GM12891 (cell line): ENCODE data around the gene DOCK2.

Source experiments
- DNase-seq: peaks from one replicate; pipeline ENCODE4 v3.0.0; 2011; ENCODE audit warnings: low spot score; ENCODE audit not compliant: insufficient read length
- FAIRE-seq: peaks from 2 replicates; lab custom pipeline; 2011; peaks lifted over from hg19 to GRCh38; lab: Jason Lieb, UNC
- PAX5 ChIP-seq: IDR thresholded peaks from 2 replicates; pipeline ENCODE4 v1.6.1; 2011; ENCODE audit warnings: low read length, moderate library complexity, mild to moderate bottlenecking; ENCODE audit not compliant: insufficient read depth, severe bottlenecking
- POLR2A ChIP-seq: IDR thresholded peaks from 2 replicates; pipeline ENCODE4 v1.6.1; 2011; ENCODE audit warnings: low read depth, low read length, control low read depth
- POLR2AphosphoS5 ChIP-seq: IDR thresholded peaks from 2 replicates; pipeline ENCODE4 v1.6.1; 2011; ENCODE audit warnings: low read depth, low read length, control low read depth
- POU2F2 ChIP-seq: IDR thresholded peaks from 2 replicates; pipeline ENCODE4 v1.6.1; 2011; ENCODE audit warnings: low read depth, mild to moderate bottlenecking, control low read depth, low read length, moderate library complexity
- SPI1 ChIP-seq: IDR thresholded peaks from 2 replicates; pipeline ENCODE4 v1.6.1; 2011; ENCODE audit warnings: low read depth, low read length, control low read depth
- TAF1 ChIP-seq: IDR thresholded peaks from 2 replicates; pipeline ENCODE4 v1.6.1; 2011; ENCODE audit warnings: low read depth, low read length, control low read depth

Gene DOCK2

DNA sequence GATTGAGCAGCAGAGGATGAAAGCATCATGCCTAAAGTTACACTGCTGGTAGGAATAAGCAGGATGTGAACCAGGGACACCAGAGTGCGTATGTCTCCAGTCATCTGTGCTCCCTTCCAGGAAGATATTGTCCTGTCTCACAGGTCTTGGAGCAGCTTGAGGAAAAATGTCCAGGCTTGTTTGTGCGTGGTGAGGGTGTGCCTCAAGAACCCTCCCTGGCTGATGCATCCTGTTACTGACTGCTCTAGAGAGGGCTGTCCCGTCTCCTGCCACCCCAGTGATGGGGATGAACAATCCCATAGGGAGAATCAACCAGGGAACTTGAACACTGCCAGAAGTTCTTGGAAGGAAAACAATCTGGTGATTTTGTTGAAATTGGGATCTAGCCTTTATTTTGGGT, 211.2 kb downstream of the DOCK2 start:
- FAIRE-seq: peak; percentile 45
- TF ChIP-seq POLR2A (no peak), TAF1 (no peak), PAX5 (no peak), POLR2AphosphoS5 (no peak), SPI1 (no peak)
- no peak for DNase-seq

DNA sequence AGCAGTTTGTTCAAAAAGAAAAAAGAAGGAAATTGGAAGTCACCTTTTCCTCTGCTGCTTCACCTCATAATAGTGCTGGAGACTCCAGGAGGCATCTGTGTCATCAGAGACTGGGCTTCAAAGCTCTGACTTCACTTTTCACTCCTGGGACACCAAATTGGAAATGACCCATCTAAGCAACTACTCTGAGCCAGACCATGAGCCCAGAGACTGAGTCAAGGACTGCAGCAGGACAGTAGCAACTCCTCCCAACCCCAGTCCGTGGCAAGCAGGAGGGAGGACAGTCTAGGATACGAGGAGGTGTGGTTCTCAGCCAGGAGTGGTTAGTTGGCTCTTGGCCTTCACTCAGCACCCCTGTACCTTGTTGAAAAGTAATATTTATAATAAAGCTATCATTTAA, 211.7 kb downstream of the DOCK2 start:
- TF ChIP-seq PAX5 (no peak), SPI1 (no peak), POLR2AphosphoS5 (no peak), POU2F2 (no peak), POLR2A (no peak), TAF1 (no peak)
- no peak for DNase-seq
- FAIRE-seq: no peak

DNA sequence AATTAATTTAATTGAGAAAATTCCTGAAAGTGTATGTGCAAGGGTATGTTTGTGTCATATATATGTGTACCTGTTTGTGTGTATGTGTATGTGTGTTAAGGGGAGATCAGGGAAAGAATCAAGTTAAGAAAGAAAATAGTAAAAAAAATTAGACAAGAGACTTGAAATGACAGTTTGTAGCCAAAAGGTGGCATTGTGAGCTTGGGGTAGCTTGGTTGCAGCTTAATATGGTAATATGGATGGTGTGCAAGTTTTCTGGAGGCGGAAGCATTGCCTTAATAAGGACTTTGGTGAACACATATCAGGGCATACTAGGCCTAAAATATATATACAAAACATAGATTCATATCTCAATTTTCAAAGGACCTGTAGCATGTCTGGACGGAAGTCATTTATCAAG, 213.3 kb downstream of the DOCK2 start:
- DNase-seq (no peak), FAIRE-seq (no peak)

DNA sequence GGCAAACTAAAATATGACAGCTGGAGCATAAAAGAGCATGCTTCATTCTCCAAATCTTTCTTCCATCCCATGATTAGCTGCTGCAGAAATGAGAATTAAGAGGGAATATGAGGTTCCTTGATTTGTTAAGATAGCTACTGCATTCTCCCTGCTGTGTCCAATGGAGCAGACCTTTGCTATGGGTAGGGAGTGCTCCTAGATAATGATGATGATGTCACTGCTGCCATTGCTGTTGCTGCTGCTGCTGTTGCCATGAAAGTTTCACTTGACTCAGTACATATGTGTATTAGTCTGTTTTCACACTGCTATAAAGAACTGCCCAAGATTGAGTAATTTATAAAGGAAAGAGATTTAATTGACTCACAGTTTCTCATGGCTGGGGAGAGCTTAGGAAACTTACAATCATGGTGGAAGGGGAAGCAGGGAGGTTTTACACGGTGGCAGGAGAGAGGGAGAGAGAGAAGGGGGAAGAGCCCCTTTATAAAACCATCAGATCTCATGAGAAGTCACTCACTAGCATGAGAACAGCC, 214.3 kb downstream of the DOCK2 start:
- TF ChIP-seq POLR2A (no peak), POLR2AphosphoS5 (no peak), PAX5 (no peak), SPI1 (no peak), TAF1 (no peak), POU2F2 (no peak)
- FAIRE-seq (no peak), DNase-seq (no peak)

More for the DNA sequence above, 213.3 kb downstream of the DOCK2 start:
- TF ChIP-seq PAX5 (no peak), POLR2AphosphoS5 (no peak), POLR2A (no peak), TAF1 (no peak), SPI1 (no peak), POU2F2 (no peak)

DNA sequence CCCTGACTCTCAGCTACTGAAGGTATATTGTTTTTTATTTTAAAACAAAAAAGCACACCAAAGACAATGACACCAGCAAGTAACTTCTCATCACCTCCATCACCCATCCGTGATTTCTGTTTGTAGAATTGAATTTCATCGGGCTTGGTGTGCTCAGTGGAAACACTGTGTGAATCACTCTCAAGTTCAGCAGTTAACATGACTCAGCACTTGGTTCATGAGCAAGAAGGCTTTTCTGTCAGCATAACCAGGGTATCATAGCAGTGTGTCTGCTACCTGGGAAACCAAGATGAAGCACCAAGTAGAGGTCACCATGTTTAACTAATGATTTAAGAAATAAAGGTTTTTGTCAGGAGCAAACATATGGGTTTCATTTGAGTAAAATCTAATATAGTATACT, 219.5 kb downstream of the DOCK2 start:
- TF ChIP-seq SPI1 (no peak), POLR2A (no peak), PAX5 (no peak), POU2F2 (no peak), TAF1 (no peak), POLR2AphosphoS5 (no peak)
- DNase-seq: no peak
- FAIRE-seq: peak; percentile 43

DNA sequence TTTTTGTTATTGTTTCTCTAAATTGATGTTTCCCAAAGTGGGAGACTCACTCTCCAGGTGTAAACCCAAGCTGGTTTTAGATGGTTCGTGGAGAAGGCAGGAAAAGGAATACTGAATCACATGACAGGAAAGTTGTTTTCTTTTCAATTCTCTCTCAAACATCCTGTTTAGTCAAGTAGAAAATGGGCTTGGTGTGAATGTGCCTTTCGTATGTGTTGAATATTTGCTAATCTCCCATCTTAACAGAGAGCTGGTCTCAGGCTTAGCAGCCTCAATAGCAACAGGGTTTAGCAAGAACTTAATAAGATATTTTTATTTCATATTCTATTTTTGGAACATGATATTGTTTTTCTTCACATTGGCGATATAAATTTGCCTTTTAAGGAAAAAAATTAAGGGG, 223.5 kb downstream of the DOCK2 start:
- DNase-seq: no peak
- peak; percentile 31 for FAIRE-seq
- TF ChIP-seq POLR2AphosphoS5 (no peak), TAF1 (no peak), POU2F2 (no peak), SPI1 (no peak), PAX5 (no peak), POLR2A (no peak)

DNA sequence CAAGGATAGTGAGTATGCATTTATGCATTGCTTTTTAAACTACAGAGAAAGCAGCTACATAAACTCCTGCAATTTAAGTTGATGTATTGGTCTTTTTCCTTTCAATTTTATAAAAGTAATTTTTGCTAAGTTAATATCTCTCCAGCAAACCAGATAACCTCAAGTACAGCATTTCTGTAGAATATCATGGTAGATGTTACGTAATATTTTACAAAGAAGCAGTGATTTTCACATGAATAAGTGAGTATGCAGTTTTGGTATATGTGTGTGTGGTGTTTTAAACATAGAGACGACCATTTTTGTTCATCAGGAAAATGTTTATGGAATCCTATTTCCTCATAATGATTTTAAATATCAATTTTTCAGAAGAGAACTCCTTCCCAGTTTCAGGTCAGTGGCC, 224.4 kb downstream of the DOCK2 start:
- FAIRE-seq (no peak), DNase-seq (no peak)
- TF ChIP-seq POLR2A (no peak), PAX5 (no peak), TAF1 (no peak), SPI1 (no peak), POU2F2 (no peak), POLR2AphosphoS5 (no peak)

DNA sequence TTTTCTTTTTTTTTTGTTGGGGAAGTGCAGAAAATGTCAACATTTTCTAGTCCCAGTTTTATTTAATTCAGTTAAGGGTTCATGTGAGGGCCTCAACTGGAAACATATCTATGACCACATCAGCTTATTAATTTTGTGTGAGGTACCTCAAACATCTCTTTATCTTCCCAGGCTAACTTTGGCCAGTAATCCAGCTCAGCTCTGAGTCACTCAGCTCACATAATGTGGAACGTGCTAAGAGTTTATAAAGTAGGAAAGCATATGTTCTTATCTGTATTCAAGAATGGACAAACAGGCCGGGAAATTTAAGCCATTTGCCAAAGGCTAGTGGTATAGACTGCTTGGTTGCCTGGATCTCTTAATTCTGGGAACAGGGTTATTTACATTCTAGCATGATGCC, 224.9 kb downstream of the DOCK2 start:
- TF ChIP-seq TAF1 (no peak), PAX5 (no peak), POLR2A (no peak), POU2F2 (no peak), SPI1 (no peak), POLR2AphosphoS5 (no peak)
- DNase-seq (no peak), FAIRE-seq (no peak)

DNA sequence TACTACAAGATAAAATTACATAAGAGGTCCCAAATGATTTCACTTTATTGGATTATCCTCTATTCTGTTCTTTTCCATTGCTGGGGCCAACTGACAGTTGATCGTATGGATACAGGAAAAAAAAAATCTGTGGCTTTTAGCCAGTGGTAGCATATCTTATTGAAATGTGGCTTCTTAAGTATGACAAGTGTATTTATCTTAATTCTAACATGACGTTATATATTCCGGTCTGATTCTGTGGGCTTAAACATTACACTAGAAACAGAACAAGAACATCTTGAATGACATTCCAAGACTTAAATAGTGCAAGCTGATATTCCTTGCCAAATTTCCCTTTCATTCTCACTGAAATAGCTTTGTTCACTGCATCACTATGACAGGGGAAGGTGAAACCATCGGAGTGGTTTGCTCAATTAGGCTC, 225.3 kb downstream of the DOCK2 start:
- no peak for FAIRE-seq

DNA sequence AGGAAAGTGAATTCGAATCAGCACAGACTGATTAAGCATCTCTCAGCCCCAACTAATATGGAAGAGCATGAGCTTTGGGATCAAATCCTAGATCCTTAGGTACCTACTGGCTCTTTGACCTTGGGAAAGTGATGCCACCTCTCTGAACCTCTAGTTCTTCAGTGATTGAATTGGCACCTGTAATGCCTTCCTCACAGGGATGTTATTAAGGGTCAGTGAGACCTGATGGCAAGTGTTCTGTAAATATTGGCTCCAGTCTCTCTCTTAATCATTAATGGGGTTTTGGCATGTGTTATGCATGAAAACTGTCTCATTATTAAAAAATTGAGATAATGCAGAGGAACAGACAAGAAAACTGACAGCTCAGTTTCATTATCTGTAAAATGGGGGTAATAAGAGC, 227.4 kb downstream of the DOCK2 start:
- TF ChIP-seq SPI1 (no peak), POLR2A (no peak), PAX5 (no peak), POLR2AphosphoS5 (no peak), TAF1 (no peak), POU2F2 (no peak)
- no peak for DNase-seq
- FAIRE-seq: no peak

More for the DNA sequence above, 225.3 kb downstream of the DOCK2 start:
- TF ChIP-seq POLR2A (no peak), PAX5 (no peak), POLR2AphosphoS5 (no peak), SPI1 (no peak), POU2F2 (no peak)
- DNase-seq: no peak

DNA sequence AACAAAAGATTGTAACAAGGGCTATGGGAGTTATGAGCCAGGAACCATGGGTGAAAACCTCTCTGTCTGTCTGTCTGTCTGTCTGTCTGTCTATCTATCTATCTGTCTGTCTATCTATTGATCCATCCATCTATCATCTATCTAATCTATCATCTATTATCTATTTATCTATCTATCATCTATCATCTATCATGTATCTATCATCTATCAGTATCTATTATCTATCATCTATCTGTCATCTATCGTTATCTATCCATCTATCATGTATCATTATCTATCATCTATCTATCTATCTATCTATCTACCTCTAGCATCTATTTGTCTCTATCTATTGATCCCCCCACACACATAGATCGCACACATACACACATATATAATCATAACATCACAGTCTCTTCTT, 230.3 kb downstream of the DOCK2 start:
- no peak for FAIRE-seq
- TF ChIP-seq POU2F2 (no peak), POLR2A (no peak), POLR2AphosphoS5 (no peak), TAF1 (no peak), SPI1 (no peak), PAX5 (no peak)
- no peak for DNase-seq
